NCI-H1092 treated with DMSO at 0.1 percent for 48 hours (cell line): ENCODE measurements around the gene FAM200A.
"Not testable (repeated sequence)": the region's sequence is repeated elsewhere in the genome, so short reads cannot be mapped to it uniquely, and the experiment has no call there.

Experiments
- DNase-seq: peaks from one replicate; lab custom pipeline; 2025; lab: John Stamatoyannopoulos, UW

Gene FAM200A

GRCh38 chr7:99551767-99552463 lies at the start of gene FAM200A:
Gene FAM200A (minus strand): TSS chr7:99552114. CDS start chr7:99548407, 3,707 bp downstream.
- DNase-seq, result peak; percentile 89

GRCh38 chr7:99599836-99600235 lies 47.9 kb upstream of the FAM200A start:
- DNase-seq, result no peak

- no peak for DNase-seq
These were observed 46.0 kb upstream of the FAM200A start, which contains the start of gene TMEM225B for GRCh38 chr7:99597762-99598501. Gene TMEM225B (plus strand): TSS chr7:99598267. CDS start chr7:99604389, 6,122 bp downstream.

- DNase-seq, result no peak
These were observed 44.6 kb upstream of the FAM200A start for GRCh38 chr7:99596408-99596955.

GRCh38 chr7:99594948-99595745 lies 43.2 kb upstream of the FAM200A start:
- no peak for DNase-seq

GRCh38 chr7:99588868-99589267 lies 37.0 kb upstream of the FAM200A start:
- no peak for DNase-seq

GRCh38 chr7:99580778-99581332 lies 28.9 kb upstream of the FAM200A start:
- DNase-seq, result not testable (repeated sequence)

GRCh38 chr7:99579956-99580777 lies 28.3 kb upstream of the FAM200A start:
- DNase-seq, result peak; percentile 80

- DNase-seq, result peak; percentile 17
These were observed 27.5 kb upstream of the FAM200A start for GRCh38 chr7:99579281-99579955.

GRCh38 chr7:99576251-99576650 lies 24.3 kb upstream of the FAM200A start:
- DNase-seq, result no peak

GRCh38 chr7:99573257-99573656 lies 21.3 kb upstream of the FAM200A start:
- no peak for DNase-seq

- no peak for DNase-seq
These were observed 19.9 kb upstream of the FAM200A start for GRCh38 chr7:99571768-99572167.

- DNase-seq, result not testable (repeated sequence)
These were observed 16.9 kb upstream of the FAM200A start for GRCh38 chr7:99568770-99569169.

GRCh38 chr7:99563650-99564049 lies 11.7 kb upstream of the FAM200A start:
- DNase-seq, result no peak

- no peak for DNase-seq
These were observed 10.9 kb upstream of the FAM200A start for GRCh38 chr7:99562832-99563231.

GRCh38 chr7:99562114-99562784 lies 10.3 kb upstream of the FAM200A start:
- DNase-seq, result no peak

GRCh38 chr7:99561737-99562051 lies 9.8 kb upstream of the FAM200A start:
- no peak for DNase-seq

- DNase-seq, result no peak
These were observed 9.2 kb upstream of the FAM200A start for GRCh38 chr7:99560834-99561736.
